ENCODE data around the gene KCNJ2. TPM values are rescaled to one million over a fixed set of nuclear protein-coding genes. Genes with fewer than 3 reads are reported as not detected.

The KCNJ2 gene
- total RNA-seq: 0.51 and 1.6 TPM in 2 replicates

- H3K36me3 ChIP-seq (ENCODE audit: control insufficient read depth, insufficient read depth, low read length): no peaks in the 10 kb centered on the region
- no peak for TF ChIP-seq CTCF (IDR thresholded peaks at IDR 0.05; ENCODE audit: insufficient read depth, low read length, severe bottlenecking)
- FAIRE-seq: no peak
- peak within 1 kb of the TSS; percentile 60 for H3K4me3 ChIP-seq (ENCODE audit: low read depth, low read length)
- peak; percentile 64 for DNase-seq (ENCODE audit: low read depth)
- no peaks in the 10 kb centered on the region for H3K27me3 ChIP-seq (ENCODE audit: control insufficient read depth, insufficient read depth, low read length)
Measured at GRCh38 chr17:70168977-70169708, at the start of gene KCNJ2. Gene KCNJ2 (plus strand): TSS chr17:70169532. CDS start chr17:70175040, 5,508 bp downstream.

GRCh38 chr17:70119545-70119944, 49.8 kb upstream of the KCNJ2 start:
- FAIRE-seq (no peak), DNase-seq (ENCODE audit: low read depth) (no peak)
- Histone ChIP-seq H3K36me3 (ENCODE audit: control insufficient read depth, insufficient read depth, low read length) (no peaks in the 10 kb centered on the region), H3K27me3 (ENCODE audit: control insufficient read depth, insufficient read depth, low read length) (no peaks in the 10 kb centered on the region), H3K4me3 (ENCODE audit: low read depth, low read length) (no peak overlapping the region)
- TF ChIP-seq CTCF (IDR thresholded peaks at IDR 0.05; ENCODE audit: insufficient read depth, low read length, severe bottlenecking): no peak

GRCh38 chr17:70119983-70120382, 49.3 kb upstream of the KCNJ2 start:
- no peaks in the 10 kb centered on the region for H3K36me3 ChIP-seq (ENCODE audit: control insufficient read depth, insufficient read depth, low read length)
- peak; percentile 22 for DNase-seq (ENCODE audit: low read depth)
- peak; percentile 72 for FAIRE-seq
- TF ChIP-seq CTCF (IDR thresholded peaks at IDR 0.05; ENCODE audit: insufficient read depth, low read length, severe bottlenecking): no peak
- no peak overlapping the region for H3K4me3 ChIP-seq (ENCODE audit: low read depth, low read length)
- no peaks in the 10 kb centered on the region for H3K27me3 ChIP-seq (ENCODE audit: control insufficient read depth, insufficient read depth, low read length)

GRCh38 chr17:70120425-70120824, 48.9 kb upstream of the KCNJ2 start:
- Histone ChIP-seq H3K4me3 (ENCODE audit: low read depth, low read length) (no peak overlapping the region), H3K27me3 (ENCODE audit: control insufficient read depth, insufficient read depth, low read length) (no peaks in the 10 kb centered on the region), H3K36me3 (ENCODE audit: control insufficient read depth, insufficient read depth, low read length) (no peaks in the 10 kb centered on the region)
- DNase-seq (ENCODE audit: low read depth): no peak
- TF ChIP-seq CTCF (IDR thresholded peaks at IDR 0.05; ENCODE audit: insufficient read depth, low read length, severe bottlenecking): no peak
- FAIRE-seq: peak; percentile 18

- no peak for FAIRE-seq
- no peaks in the 10 kb centered on the region for H3K27me3 ChIP-seq (ENCODE audit: control insufficient read depth, insufficient read depth, low read length)
- TF ChIP-seq CTCF (IDR thresholded peaks at IDR 0.05; ENCODE audit: insufficient read depth, low read length, severe bottlenecking): no peak
- DNase-seq (ENCODE audit: low read depth): no peak
- H3K4me3 ChIP-seq (ENCODE audit: low read depth, low read length): no peak overlapping the region
- H3K36me3 ChIP-seq (ENCODE audit: control insufficient read depth, insufficient read depth, low read length): no peaks in the 10 kb centered on the region
Measured at GRCh38 chr17:70121126-70121525, 48.2 kb upstream of the KCNJ2 start.

- no peaks in the 10 kb centered on the region for H3K27me3 ChIP-seq (ENCODE audit: control insufficient read depth, insufficient read depth, low read length)
- FAIRE-seq (no peak), DNase-seq (ENCODE audit: low read depth) (peak; percentile 18)
Measured at GRCh38 chr17:70123193-70123592, 46.1 kb upstream of the KCNJ2 start.

More at GRCh38 chr17:70123193-70123592, 46.1 kb upstream of the KCNJ2 start:
- no peak overlapping the region for H3K4me3 ChIP-seq (ENCODE audit: low read depth, low read length)
- TF ChIP-seq CTCF (IDR thresholded peaks at IDR 0.05; ENCODE audit: insufficient read depth, low read length, severe bottlenecking): no peak
- no peaks in the 10 kb centered on the region for H3K36me3 ChIP-seq (ENCODE audit: control insufficient read depth, insufficient read depth, low read length)

Data from bronchial epithelial cell (primary cell).